GM12891 (cell line): ENCODE results near the gene GDI1.

ENCODE experiments used
- PAX5 ChIP-seq: IDR thresholded peaks from 2 replicates; pipeline ENCODE4 v1.6.1; 2011; ENCODE audit warnings: low read length, moderate library complexity, mild to moderate bottlenecking; ENCODE audit not compliant: insufficient read depth, severe bottlenecking
- POLR2A ChIP-seq: IDR thresholded peaks from 2 replicates; pipeline ENCODE4 v1.6.1; 2011; ENCODE audit warnings: low read depth, low read length, control low read depth
- POLR2AphosphoS5 ChIP-seq: IDR thresholded peaks from 2 replicates; pipeline ENCODE4 v1.6.1; 2011; ENCODE audit warnings: low read depth, low read length, control low read depth
- POU2F2 ChIP-seq: IDR thresholded peaks from 2 replicates; pipeline ENCODE4 v1.6.1; 2011; ENCODE audit warnings: low read depth, mild to moderate bottlenecking, control low read depth, low read length, moderate library complexity
- SPI1 ChIP-seq: IDR thresholded peaks from 2 replicates; pipeline ENCODE4 v1.6.1; 2011; ENCODE audit warnings: low read depth, low read length, control low read depth
- TAF1 ChIP-seq: IDR thresholded peaks from 2 replicates; pipeline ENCODE4 v1.6.1; 2011; ENCODE audit warnings: low read depth, low read length, control low read depth

- TF ChIP-seq POLR2AphosphoS5: no peak
- no peak for TF ChIP-seq TAF1
- no peak for TF ChIP-seq POLR2A
- no peak for TF ChIP-seq POU2F2
- 0 out of 2 replicates have a peak, but pooled peaks have one; percentile 12 for TF ChIP-seq SPI1
- no peak for TF ChIP-seq PAX5
Measured at GRCh38 chrX:154408659-154409221, 28.2 kb upstream of the GDI1 start.
